Epithelial cell of proximal tubule (primary cell): ENCODE results near the gene E2F6. TPM values are rescaled to one million over a fixed set of nuclear protein-coding genes. Genes with fewer than 3 reads are reported as not detected.

Experiments used
- DNase-seq: peaks from one replicate; pipeline ENCODE4 v3.0.0-alpha.2; 2011; ENCODE audit warnings: low read depth
- H3K4me3 ChIP-seq: 2 replicates; pipeline ENCODE4 v1.5.1; 2011; ENCODE audit warnings: low read depth, mild to moderate bottlenecking, low read length
- total RNA-seq: library from RNA; depleted of rRNA; stranded (reverse); fragments of >200 nt; gene quantifications from 2 replicates; pipeline ENCODE4 v1.2.3, GENCODE V29; 2015
- TF ChIP-seq, protein P1 (sequence below): conservative IDR thresholded peaks from 2 replicates; pipeline ENCODE4 v1.5.1; 2012; ENCODE audit warnings: low read depth, mild to moderate bottlenecking, low read length

The E2F6 gene
- total RNA-seq, 1 donor from 2014 or later: 11.0 TPM

DNA sequence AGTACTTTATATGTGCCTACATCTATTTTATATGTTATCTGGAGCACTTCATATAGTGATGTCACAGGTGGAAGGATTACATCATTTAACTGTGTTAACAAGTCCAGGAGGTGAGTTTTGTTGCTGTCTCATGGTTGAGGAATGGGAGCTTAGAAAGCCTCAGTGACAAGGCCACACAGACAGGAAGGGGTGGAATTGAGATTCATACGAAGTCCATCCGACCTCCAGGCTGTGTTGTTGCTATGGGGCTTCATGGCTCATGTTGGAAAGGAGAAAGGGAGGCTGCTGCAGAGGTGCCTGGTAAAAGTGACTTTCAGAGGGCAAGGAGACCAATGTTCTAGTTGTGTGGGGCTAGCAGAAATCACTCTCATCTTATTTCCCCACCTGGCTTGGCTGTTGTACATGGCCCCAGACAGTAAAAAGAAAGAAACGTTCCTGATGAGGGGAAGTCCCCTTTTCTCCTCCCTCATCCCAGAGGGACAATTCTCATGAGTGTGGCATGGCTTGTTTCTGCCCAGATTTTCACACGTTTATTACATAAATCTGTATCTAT lies 36.9 kb upstream of the E2F6 start:
- DNase-seq: no peak
- H3K4me3 ChIP-seq: no peak overlapping the region
- TF ChIP-seq, protein P1, sequence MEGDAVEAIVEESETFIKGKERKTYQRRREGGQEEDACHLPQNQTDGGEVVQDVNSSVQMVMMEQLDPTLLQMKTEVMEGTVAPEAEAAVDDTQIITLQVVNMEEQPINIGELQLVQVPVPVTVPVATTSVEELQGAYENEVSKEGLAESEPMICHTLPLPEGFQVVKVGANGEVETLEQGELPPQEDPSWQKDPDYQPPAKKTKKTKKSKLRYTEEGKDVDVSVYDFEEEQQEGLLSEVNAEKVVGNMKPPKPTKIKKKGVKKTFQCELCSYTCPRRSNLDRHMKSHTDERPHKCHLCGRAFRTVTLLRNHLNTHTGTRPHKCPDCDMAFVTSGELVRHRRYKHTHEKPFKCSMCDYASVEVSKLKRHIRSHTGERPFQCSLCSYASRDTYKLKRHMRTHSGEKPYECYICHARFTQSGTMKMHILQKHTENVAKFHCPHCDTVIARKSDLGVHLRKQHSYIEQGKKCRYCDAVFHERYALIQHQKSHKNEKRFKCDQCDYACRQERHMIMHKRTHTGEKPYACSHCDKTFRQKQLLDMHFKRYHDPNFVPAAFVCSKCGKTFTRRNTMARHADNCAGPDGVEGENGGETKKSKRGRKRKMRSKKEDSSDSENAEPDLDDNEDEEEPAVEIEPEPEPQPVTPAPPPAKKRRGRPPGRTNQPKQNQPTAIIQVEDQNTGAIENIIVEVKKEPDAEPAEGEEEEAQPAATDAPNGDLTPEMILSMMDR: no peak

DNA sequence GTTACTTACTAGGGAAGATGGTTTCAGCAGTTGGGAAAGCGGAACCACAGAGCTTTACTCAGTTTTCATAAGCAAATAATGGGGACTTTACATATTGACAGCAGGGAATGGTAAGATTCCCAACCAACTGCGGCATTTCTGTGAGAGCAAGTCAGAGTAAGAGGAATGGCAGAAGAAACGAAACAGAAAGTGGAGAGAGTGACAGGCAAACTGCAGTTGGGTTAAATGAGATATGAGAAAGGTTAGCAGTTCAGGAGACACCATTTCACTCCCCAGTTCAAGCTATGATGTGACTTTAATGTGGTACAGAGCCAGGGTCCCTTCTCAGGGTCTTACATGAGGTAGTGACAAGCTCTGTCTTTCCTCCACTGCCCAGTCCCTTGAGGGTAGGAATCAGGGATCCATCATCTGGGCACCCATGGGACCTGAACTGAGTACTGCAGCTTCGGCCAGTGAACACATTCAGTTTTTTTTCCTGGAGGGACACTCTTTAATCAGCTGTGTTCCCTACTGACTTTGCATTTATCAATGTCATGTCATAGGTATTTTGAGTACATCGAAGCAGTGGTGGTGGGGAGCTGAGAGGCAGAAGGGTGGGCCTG lies 34.8 kb upstream of the E2F6 start:
- no peak for DNase-seq
- TF ChIP-seq, protein P1: no peak
- H3K4me3 ChIP-seq: no peak overlapping the region

DNA sequence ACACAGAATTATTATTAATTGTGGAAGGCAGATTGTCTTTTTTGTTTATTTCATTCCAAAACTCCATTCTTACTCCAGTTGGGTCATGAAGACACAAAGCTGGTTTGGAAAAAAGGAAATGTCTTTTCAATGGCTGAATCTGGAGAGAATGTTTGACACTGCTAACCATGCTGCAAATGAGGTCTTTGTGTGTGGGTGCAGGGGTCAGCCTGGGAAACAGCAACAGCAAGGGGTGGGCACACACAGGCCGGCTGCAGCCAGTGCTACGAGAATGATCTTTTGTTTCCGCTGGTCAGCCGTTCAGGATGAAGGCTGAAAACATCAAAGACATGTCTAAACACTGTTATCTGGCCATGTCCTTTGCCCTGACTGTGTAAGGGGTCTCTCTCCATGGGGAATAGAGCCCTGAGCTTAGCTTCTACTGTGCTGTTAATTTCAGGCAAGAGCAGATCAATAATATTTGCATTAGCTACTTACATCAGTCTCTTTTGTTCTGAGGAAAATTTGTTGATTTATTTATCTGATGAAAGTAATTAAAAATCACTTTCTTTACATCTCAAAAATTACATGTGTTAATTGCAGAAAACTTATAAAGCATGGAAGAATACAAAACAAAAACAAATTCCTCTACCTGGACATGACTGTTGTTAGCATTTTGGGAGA lies 33.3 kb upstream of the E2F6 start:
- no peak for DNase-seq
- no peak overlapping the region for H3K4me3 ChIP-seq
- TF ChIP-seq, protein P1: no peak

DNA sequence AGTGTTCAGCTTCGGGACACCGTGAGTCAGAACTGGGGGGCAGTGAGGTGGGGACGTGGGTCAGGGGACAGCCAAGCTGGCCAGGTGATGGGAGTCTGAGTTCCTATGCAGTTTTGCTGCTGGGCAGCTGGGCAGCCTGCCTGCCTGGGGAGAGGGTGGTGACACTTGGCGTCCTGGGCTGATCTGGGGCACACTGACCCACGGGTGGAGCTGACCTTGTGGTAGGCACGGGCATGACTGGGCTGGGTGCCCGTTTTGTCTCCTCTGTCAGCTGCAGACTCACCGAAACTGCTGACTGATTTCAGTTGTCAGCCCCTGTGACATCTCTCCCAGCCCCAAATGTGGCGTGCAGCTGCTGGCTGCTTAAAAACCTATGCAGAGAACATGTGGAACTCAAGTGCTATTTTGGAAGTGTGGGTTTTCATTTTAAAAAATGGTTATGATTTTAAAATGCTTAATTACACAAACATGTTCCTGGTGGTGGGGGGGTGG lies 32.6 kb upstream of the E2F6 start:
- no peak for DNase-seq
- H3K4me3 ChIP-seq: no peak overlapping the region
- TF ChIP-seq, protein P1: no peak

DNA sequence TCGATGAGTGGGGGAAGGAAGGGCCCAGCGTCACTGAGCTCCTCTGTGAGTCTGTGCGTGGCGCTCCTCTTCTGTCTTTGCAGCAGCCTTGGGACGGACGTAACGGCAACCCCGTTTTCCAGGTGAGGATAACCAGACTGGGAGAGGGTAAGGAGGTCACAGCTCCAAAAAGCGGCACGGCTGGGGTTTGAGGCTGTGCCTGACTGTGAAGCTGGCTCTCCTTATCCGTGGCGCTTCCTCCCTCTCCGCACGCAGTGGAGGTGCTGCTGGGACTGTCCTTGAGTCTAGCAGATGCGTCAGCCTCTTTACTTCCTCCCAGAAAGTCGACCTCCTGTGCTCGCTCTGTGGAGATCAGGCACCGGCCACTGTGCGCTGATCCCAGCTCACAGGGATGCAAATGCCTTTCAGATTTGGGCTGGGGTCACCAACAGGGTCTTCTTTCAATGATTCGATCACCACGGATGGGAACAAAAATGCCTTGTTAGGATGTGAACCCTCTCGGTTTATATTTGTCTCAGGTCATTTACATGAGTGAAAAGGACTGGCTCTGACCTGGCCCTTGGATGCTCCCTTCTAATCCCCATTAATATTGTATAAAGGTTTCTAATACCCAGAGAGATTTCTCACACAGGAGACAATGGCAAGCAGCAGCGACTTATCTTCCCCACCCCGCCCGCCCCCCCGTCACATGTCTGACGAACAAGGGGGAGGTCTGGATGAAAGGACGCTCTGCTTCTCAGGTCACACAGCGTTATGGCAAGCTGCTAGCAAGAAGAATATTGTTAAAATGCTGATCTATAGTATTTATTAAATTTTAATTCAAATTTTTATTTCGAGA lies 30.1 kb upstream of the E2F6 start:
- H3K4me3 ChIP-seq: no peak overlapping the region
- no peak for DNase-seq
- TF ChIP-seq, protein P1: no peak

DNA sequence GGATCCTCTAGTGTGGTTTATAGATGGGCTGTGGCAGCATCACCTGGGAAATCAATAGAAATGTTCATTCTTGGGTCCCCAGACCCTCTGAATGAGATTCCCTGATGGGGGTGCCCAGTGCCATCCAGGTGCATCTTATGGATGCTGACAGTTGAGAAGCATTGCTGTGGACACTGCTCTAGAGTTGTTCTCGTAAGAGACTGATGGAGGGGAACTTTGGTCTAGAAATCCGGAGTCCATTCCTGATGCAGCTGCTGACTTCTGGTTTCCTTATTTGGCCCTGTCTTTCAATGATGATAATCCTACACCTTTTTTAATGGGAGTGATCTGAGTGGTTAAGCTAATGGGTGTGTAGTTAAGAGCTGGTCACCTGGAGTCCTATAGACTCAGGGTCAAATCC lies 28.3 kb upstream of the E2F6 start:
- DNase-seq: no peak
- no peak overlapping the region for H3K4me3 ChIP-seq
- TF ChIP-seq, protein P1: no peak
